HEK293 (cell line): ENCODE data around the gene FXYD4.

Source experiments
- CTCF ChIP-seq: fragments of 450-650 bp; formaldehyde crosslinking; IDR thresholded peaks from 2 replicates; pipeline ENCODE4 v1.5.1; 2016; ENCODE audit warnings: missing biosample characterization, missing genetic modification characterization
- REST ChIP-seq: fragments of 450-650 bp; formaldehyde crosslinking; IDR thresholded peaks from 2 replicates; pipeline ENCODE4 v1.5.1; 2016; ENCODE audit warnings: missing biosample characterization, missing genetic modification characterization
- TRIM28 ChIP-seq: IDR thresholded peaks from 2 replicates; pipeline ENCODE4 v1.6.1; 2011; ENCODE audit warnings: low read length, control low read depth, borderline replicate concordance
- ZNF302 ChIP-seq: fragments of 450-650 bp; formaldehyde crosslinking; IDR thresholded peaks from 2 replicates; pipeline ENCODE4 v1.5.1; 2016; ENCODE audit warnings: missing biosample characterization, missing genetic modification characterization, low read depth

GRCh38 chr10:43350156-43350555, 21.3 kb upstream of the FXYD4 start:
- no peak for TF ChIP-seq TRIM28
- TF ChIP-seq ZNF302, result no peak
- no peak for TF ChIP-seq REST (tag by site-specific recombination)
- TF ChIP-seq CTCF (tag by site-specific recombination), result no peak
